Measurements from ENCODE around the gene SLC25A34.

Gene SLC25A34

GRCh38 chr1:15714406-15715136 is 21.5 kb upstream of the SLC25A34 start:
- no peak for DNase-seq

GRCh38 chr1:15717418-15718125 is 18.5 kb upstream of the SLC25A34 start:
- no peak for DNase-seq

GRCh38 chr1:15718199-15718601 is 17.9 kb upstream of the SLC25A34 start:
- no peak for DNase-seq

- DNase-seq: no peak
Observed at GRCh38 chr1:15719381-15720120, 16.5 kb upstream of the SLC25A34 start.

GRCh38 chr1:15720861-15721260 is 15.2 kb upstream of the SLC25A34 start:
- DNase-seq: no peak

GRCh38 chr1:15722411-15722810 is 13.6 kb upstream of the SLC25A34 start:
- DNase-seq: no peak

- no peak for DNase-seq
Observed at GRCh38 chr1:15722836-15723532, 13.1 kb upstream of the SLC25A34 start.

GRCh38 chr1:15723631-15724246 is 12.3 kb upstream of the SLC25A34 start:
- no peak for DNase-seq

- no peak for DNase-seq
Observed at GRCh38 chr1:15724949-15725880, 10.8 kb upstream of the SLC25A34 start.

GRCh38 chr1:15726508-15726907 is 9.6 kb upstream of the SLC25A34 start:
- no peak for DNase-seq

GRCh38 chr1:15727021-15727420 is 9.0 kb upstream of the SLC25A34 start:
- DNase-seq: no peak

- no peak for DNase-seq
Observed at GRCh38 chr1:15727424-15727823, 8.6 kb upstream of the SLC25A34 start.

GRCh38 chr1:15727866-15728534 is 8.1 kb upstream of the SLC25A34 start:
- DNase-seq: no peak

GRCh38 chr1:15728937-15729657 is 7.0 kb upstream of the SLC25A34 start:
- DNase-seq: no peak

- DNase-seq: no peak
Observed at GRCh38 chr1:15730423-15730822, 5.6 kb upstream of the SLC25A34 start.

GRCh38 chr1:15730936-15731335 is 5.1 kb upstream of the SLC25A34 start:
- DNase-seq: no peak

GRCh38 chr1:15731735-15732685 is 4.0 kb upstream of the SLC25A34 start:
- DNase-seq: no peak

GRCh38 chr1:15732686-15733081 is 3.4 kb upstream of the SLC25A34 start:
- no peak for DNase-seq

- DNase-seq: no peak
Observed at GRCh38 chr1:15733218-15733725, 2.8 kb upstream of the SLC25A34 start.
